Smooth muscle cell (in vitro differentiated cells): ENCODE measurements around the gene FKBP2. TPM values are rescaled to one million over a fixed set of nuclear protein-coding genes. Genes with fewer than 3 reads are reported as not detected.

Source experiments
- DNase-seq: peaks from one replicate; lab custom pipeline; 2025; ENCODE audit not compliant: unreplicated experiment; lab: John Stamatoyannopoulos, UW
- H2AFZ ChIP-seq: fragments of 200-600 bp; sonication (generic); 2 replicates; pipeline ENCODE4 v1.6.0; 2016; ENCODE audit warnings: antibody characterized with exemption, low read depth, mild to moderate bottlenecking
- H3F3A ChIP-seq: fragments of 200-600 bp; sonication (generic); 2 replicates; pipeline ENCODE4 v1.6.0; 2017; ENCODE audit warnings: antibody characterized with exemption, low read depth
- H3K27ac ChIP-seq: fragments of 200-600 bp; sonication (generic); 2 replicates; pipeline ENCODE4 v1.5.1; 2016; ENCODE audit warnings: low read depth, mild to moderate bottlenecking
- H3K27me3 ChIP-seq: fragments of 200-600 bp; sonication (generic); 2 replicates; pipeline ENCODE4 v1.6.1; 2016; ENCODE audit warnings: low read depth, mild to moderate bottlenecking
- H3K36me3 ChIP-seq: fragments of 200-600 bp; sonication (generic); 2 replicates; pipeline ENCODE4 v1.5.1; 2016; ENCODE audit warnings: low read depth
- H3K4me1 ChIP-seq: fragments of 200-600 bp; sonication (generic); 2 replicates; pipeline ENCODE4 v1.5.1; 2016; ENCODE audit warnings: low read depth
- H3K4me2 ChIP-seq: fragments of 200-600 bp; sonication (generic); 2 replicates; pipeline ENCODE4 v1.6.0; 2016; ENCODE audit warnings: mild to moderate bottlenecking
- H3K4me3 ChIP-seq: fragments of 200-600 bp; sonication (generic); 2 replicates; pipeline ENCODE4 v1.5.1; 2016; ENCODE audit warnings: mild to moderate bottlenecking
- H3K79me2 ChIP-seq: fragments of 200-600 bp; sonication (generic); 2 replicates; pipeline ENCODE4 v1.6.0; 2016; ENCODE audit warnings: low read depth, mild to moderate bottlenecking
- H3K9ac ChIP-seq: fragments of 200-600 bp; sonication (generic); 2 replicates; pipeline ENCODE4 v1.6.0; 2016; ENCODE audit warnings: low read depth
- H3K9me3 ChIP-seq: fragments of 200-600 bp; sonication (generic); replicated peaks from 2 replicates; pipeline ENCODE4 v1.5.1; 2016; ENCODE audit warnings: low read depth
- H4K20me1 ChIP-seq: fragments of 200-600 bp; sonication (generic); 2 replicates; pipeline ENCODE4 v1.6.0; 2016; ENCODE audit warnings: low read depth
- WGBS: methylation state at CpG from one replicate; pipeline ENCODE4 v1.1.7; 2016; ENCODE audit warnings: low lambda C conversion rate; 5-methylcytosine and 5-hydroxymethylcytosine counted together
- polyA plus RNA-seq: library from polyadenylated mRNA; unstranded; fragments of >200 nt; fragmentation: Nextera tagmentation; extraction: Ambion mirVana; gene quantifications from 2 replicates; pipeline ENCODE4 v1.2.1, GENCODE V29; 2016
- total RNA-seq: library from RNA; depleted of rRNA; stranded (reverse); fragments of >200 nt; gene quantifications from 2 replicates; pipeline ENCODE4 v1.2.3, GENCODE V29; 2014
- TF ChIP-seq, protein P1 (sequence below): fragments of 200-600 bp; sonication (generic); IDR thresholded peaks from 2 replicates; pipeline ENCODE4 v1.5.1; 2017; ENCODE audit warnings: borderline replicate concordance, mild to moderate bottlenecking, antibody characterized with exemption; ENCODE audit not compliant: insufficient read depth, poor library complexity, severe bottlenecking

Gene FKBP2
- total and polyA plus RNA-seq, 2 experiments from 2014 or later, result 51.3 to 231 TPM

DNA sequence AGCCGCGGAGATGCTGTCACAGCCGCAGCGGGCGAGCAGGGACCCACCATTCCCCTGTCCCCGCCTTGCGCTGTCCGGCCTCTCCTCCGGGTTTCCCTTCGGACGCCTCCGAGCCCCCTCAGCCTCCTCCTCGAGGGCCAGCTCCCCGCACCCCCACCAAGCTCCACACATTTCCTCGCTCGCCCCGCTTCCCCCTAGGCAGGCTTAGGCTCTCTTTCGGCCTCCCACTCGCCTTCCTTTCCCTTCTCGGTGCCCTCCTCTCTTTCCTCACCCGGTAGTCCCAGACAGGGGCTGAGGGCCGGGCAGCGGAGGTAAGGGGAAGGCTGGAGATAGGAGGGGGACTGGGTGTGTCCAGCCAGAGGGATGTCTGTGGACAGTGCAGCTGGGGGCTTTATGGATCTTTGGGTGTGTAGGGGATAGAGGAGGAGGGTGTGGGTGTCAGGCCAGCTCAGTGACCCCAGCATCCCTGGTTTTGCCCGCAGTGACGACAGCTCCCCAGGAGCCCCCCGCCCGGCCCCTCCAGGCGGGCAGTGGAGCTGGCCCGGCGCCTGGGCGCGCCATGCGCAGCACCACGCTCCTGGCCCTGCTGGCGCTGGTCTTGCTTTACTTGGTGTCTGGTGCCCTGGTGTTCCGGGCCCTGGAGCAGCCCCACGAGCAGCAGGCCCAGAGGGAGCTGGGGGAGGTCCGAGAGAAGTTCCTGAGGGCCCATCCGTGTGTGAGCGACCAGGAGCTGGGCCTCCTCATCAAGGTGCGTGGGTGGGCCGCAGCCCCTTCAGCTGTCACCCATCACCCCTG, 51.8 kb downstream of the FKBP2 start:
- Histone ChIP-seq H3K79me2 (no peaks in the 10 kb centered on the region), H3K9me3 (no peaks in the 10 kb centered on the region), H4K20me1 (peaks cover 20% of the 10 kb centered on the region), H3K4me2 (peak overlapping the region; percentile 88), H3K4me3 (peak overlapping the region; percentile 44), H3K36me3 (no peaks in the 10 kb centered on the region), H3K4me1 (peaks cover 5% of the 10 kb centered on the region), H3K27ac (no peak overlapping the region), H2AFZ (no peak overlapping the region), H3K9ac (no peak overlapping the region), H3F3A (no peaks in the 10 kb centered on the region), H3K27me3 (peaks cover 79% of the 10 kb centered on the region)
- WGBS, result 42% methylated on average over 21 of the region's 42 CpGs
- TF ChIP-seq, protein P1, sequence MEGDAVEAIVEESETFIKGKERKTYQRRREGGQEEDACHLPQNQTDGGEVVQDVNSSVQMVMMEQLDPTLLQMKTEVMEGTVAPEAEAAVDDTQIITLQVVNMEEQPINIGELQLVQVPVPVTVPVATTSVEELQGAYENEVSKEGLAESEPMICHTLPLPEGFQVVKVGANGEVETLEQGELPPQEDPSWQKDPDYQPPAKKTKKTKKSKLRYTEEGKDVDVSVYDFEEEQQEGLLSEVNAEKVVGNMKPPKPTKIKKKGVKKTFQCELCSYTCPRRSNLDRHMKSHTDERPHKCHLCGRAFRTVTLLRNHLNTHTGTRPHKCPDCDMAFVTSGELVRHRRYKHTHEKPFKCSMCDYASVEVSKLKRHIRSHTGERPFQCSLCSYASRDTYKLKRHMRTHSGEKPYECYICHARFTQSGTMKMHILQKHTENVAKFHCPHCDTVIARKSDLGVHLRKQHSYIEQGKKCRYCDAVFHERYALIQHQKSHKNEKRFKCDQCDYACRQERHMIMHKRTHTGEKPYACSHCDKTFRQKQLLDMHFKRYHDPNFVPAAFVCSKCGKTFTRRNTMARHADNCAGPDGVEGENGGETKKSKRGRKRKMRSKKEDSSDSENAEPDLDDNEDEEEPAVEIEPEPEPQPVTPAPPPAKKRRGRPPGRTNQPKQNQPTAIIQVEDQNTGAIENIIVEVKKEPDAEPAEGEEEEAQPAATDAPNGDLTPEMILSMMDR, result no peak
- DNase-seq, result no peak

Other genes with a start within 250 kb of the FKBP2 start
- 0.76 TPM in 1 of 2 replicates, not detected in the other for gene FLRT1, start 205.2 kb upstream of the FKBP2 start, total RNA-seq
- 0.26 and 0.32 TPM in 2 replicates for gene FLRT1, start 205.2 kb upstream of the FKBP2 start, polyA plus RNA-seq
- 9.2 and 57.9 TPM in 2 replicates for gene MACROD1, start 75.0 kb upstream of the FKBP2 start, total RNA-seq
- gene MACROD1, start 75.0 kb upstream of the FKBP2 start, polyA plus RNA-seq, result 32.6 and 35.2 TPM in 2 replicates
- gene STIP1, start 54.9 kb upstream of the FKBP2 start, total RNA-seq, result 103 and 114 TPM in 2 replicates
- gene STIP1, start 54.9 kb upstream of the FKBP2 start, polyA plus RNA-seq, result 117 and 129 TPM in 2 replicates
- gene FERMT3, start 34.4 kb upstream of the FKBP2 start, total RNA-seq, result 0.18 and 1.2 TPM in 2 replicates
- 2.4 and 3.7 TPM in 2 replicates for gene FERMT3, start 34.4 kb upstream of the FKBP2 start, polyA plus RNA-seq
- gene TRPT1, start 14.9 kb upstream of the FKBP2 start, total RNA-seq, result 52.6 and 66.1 TPM in 2 replicates
- 65.6 and 78.5 TPM in 2 replicates for gene TRPT1, start 14.9 kb upstream of the FKBP2 start, polyA plus RNA-seq
- gene NUDT22, start 14.8 kb upstream of the FKBP2 start, total RNA-seq, result 50.6 and 51.5 TPM in 2 replicates
- gene NUDT22, start 14.8 kb upstream of the FKBP2 start, polyA plus RNA-seq, result 76.8 and 82.1 TPM in 2 replicates
- gene DNAJC4, start 10.5 kb upstream of the FKBP2 start, total RNA-seq, result 14.5 and 14.7 TPM in 2 replicates
- gene DNAJC4, start 10.5 kb upstream of the FKBP2 start, polyA plus RNA-seq, result 76.7 and 78.5 TPM in 2 replicates
- 20.0 and 27.9 TPM in 2 replicates for gene VEGFB, start 6.5 kb upstream of the FKBP2 start, total RNA-seq
- gene VEGFB, start 6.5 kb upstream of the FKBP2 start, polyA plus RNA-seq, result 94.4 and 96.5 TPM in 2 replicates
- gene PPP1R14B, start 5.8 kb downstream of the FKBP2 start, total RNA-seq, result 213 and 242 TPM in 2 replicates
- gene PPP1R14B, start 5.8 kb downstream of the FKBP2 start, polyA plus RNA-seq, result 530 and 589 TPM in 2 replicates
- 15.0 and 17.1 TPM in 2 replicates for gene PLCB3, start 10.4 kb downstream of the FKBP2 start, total RNA-seq
- 14.8 and 15.6 TPM in 2 replicates for gene PLCB3, start 10.4 kb downstream of the FKBP2 start, polyA plus RNA-seq
- 48.7 and 65.8 TPM in 2 replicates for gene BAD, start 43.6 kb downstream of the FKBP2 start, total RNA-seq
- gene BAD, start 43.6 kb downstream of the FKBP2 start, polyA plus RNA-seq, result 117 and 126 TPM in 2 replicates
- 17.3 and 19.6 TPM in 2 replicates for gene GPR137, start 44.8 kb downstream of the FKBP2 start, total RNA-seq
- gene GPR137, start 44.8 kb downstream of the FKBP2 start, polyA plus RNA-seq, result 63.6 and 69.0 TPM in 2 replicates
- gene KCNK4, start 50.2 kb downstream of the FKBP2 start, total RNA-seq, result not detected in 2 replicates
- not detected in 2 replicates for gene KCNK4, start 50.2 kb downstream of the FKBP2 start, polyA plus RNA-seq
- not detected in 2 replicates for gene CATSPERZ, start 59.3 kb downstream of the FKBP2 start, total RNA-seq
- not detected in 2 replicates for gene CATSPERZ, start 59.3 kb downstream of the FKBP2 start, polyA plus RNA-seq
- 7.7 and 8.0 TPM in 2 replicates for gene ESRRA, start 64.4 kb downstream of the FKBP2 start, total RNA-seq
- 16.7 and 29.4 TPM in 2 replicates for gene ESRRA, start 64.4 kb downstream of the FKBP2 start, polyA plus RNA-seq
- gene TRMT112, start 76.5 kb downstream of the FKBP2 start, total RNA-seq, result 218 and 285 TPM in 2 replicates
- 327 and 353 TPM in 2 replicates for gene TRMT112, start 76.5 kb downstream of the FKBP2 start, polyA plus RNA-seq
- gene PRDX5, start 77.0 kb downstream of the FKBP2 start, total RNA-seq, result 169 and 209 TPM in 2 replicates
- 461 and 474 TPM in 2 replicates for gene PRDX5, start 77.0 kb downstream of the FKBP2 start, polyA plus RNA-seq
- gene CCDC88B, start 99.1 kb downstream of the FKBP2 start, total RNA-seq, result 0.22 and 2.2 TPM in 2 replicates
- gene CCDC88B, start 99.1 kb downstream of the FKBP2 start, polyA plus RNA-seq, result 2.2 and 3.4 TPM in 2 replicates
- gene RPS6KA4, start 118.1 kb downstream of the FKBP2 start, total RNA-seq, result 19.5 and 21.8 TPM in 2 replicates
- gene RPS6KA4, start 118.1 kb downstream of the FKBP2 start, polyA plus RNA-seq, result 40.0 and 42.9 TPM in 2 replicates